ENCODE data around the gene CLEC4F. TPM values are rescaled to one million over a fixed set of nuclear protein-coding genes. Genes with fewer than 3 reads are reported as not detected.
"Not testable (repeated sequence)": the region's sequence is repeated elsewhere in the genome, so short reads cannot be mapped to it uniquely, and the experiment has no call there.

Gene CLEC4F
- total RNA-seq, 1 donor from 2014 or later: 0.10 TPM

- peak; percentile 90 for DNase-seq
These were observed 6.4 kb upstream of the CLEC4F start for GRCh38 chr2:70826696-70827350.

- DNase-seq: no peak
These were observed 2.9 kb upstream of the CLEC4F start for GRCh38 chr2:70823249-70823648.

- DNase-seq: no peak
These were observed 2.4 kb upstream of the CLEC4F start for GRCh38 chr2:70822843-70823242.

GRCh38 chr2:70817284-70817954 lies 3.0 kb downstream of the CLEC4F start:
- no peak for DNase-seq

- DNase-seq: peak; percentile 51
These were observed 3.7 kb downstream of the CLEC4F start for GRCh38 chr2:70816726-70817125.

GRCh38 chr2:70808983-70809958 lies 11.1 kb downstream of the CLEC4F start:
- no peak for DNase-seq

GRCh38 chr2:70807828-70808118 lies 12.6 kb downstream of the CLEC4F start:
- DNase-seq: no peak

- DNase-seq: no peak
These were observed 13.1 kb downstream of the CLEC4F start for GRCh38 chr2:70807102-70807827.

GRCh38 chr2:70806620-70807019 lies 13.8 kb downstream of the CLEC4F start:
- DNase-seq: no peak

GRCh38 chr2:70806013-70806412 lies 14.4 kb downstream of the CLEC4F start:
- no peak for DNase-seq

- DNase-seq: no peak
These were observed 18.7 kb downstream of the CLEC4F start for GRCh38 chr2:70801607-70802263.

GRCh38 chr2:70799706-70800105 lies 20.7 kb downstream of the CLEC4F start:
- DNase-seq: no peak

- not testable (repeated sequence) for DNase-seq
These were observed 22.4 kb downstream of the CLEC4F start for GRCh38 chr2:70797996-70798395.

GRCh38 chr2:70797506-70797905 lies 22.9 kb downstream of the CLEC4F start:
- no peak for DNase-seq

GRCh38 chr2:70796262-70796661 lies 24.1 kb downstream of the CLEC4F start:
- DNase-seq: no peak

- no peak for DNase-seq
These were observed 25.0 kb downstream of the CLEC4F start for GRCh38 chr2:70795164-70795995.

- DNase-seq: no peak
These were observed 26.9 kb downstream of the CLEC4F start for GRCh38 chr2:70793450-70793849.

GRCh38 chr2:70790136-70790828 lies 30.1 kb downstream of the CLEC4F start, which contains the start of gene FIGLA:
FIGLA (minus strand) TSS chr2:70790643; CDS start chr2:70790638, 5 bp downstream.
- DNase-seq: no peak

- DNase-seq: peak; percentile 24
These were observed 30.9 kb downstream of the CLEC4F start for GRCh38 chr2:70789304-70790135.
